SU-DHL-6 (cell line): ENCODE results near the gene NPTXR.

Experiments used
- H2AFZ ChIP-seq: fragments of 200-600 bp; sonication (generic); 2 replicates; pipeline ENCODE4 v1.6.1; 2014; ENCODE audit warnings: low read depth, mild to moderate bottlenecking, moderate library complexity, mixed read lengths, antibody characterized with exemption, low read length; ENCODE audit not compliant: severe bottlenecking
- H3F3A ChIP-seq: fragments of 200-600 bp; shearing (Covaris generic); 2 replicates; pipeline ENCODE4 v1.6.0; 2016; ENCODE audit warnings: antibody characterized with exemption, mild to moderate bottlenecking; ENCODE audit not compliant: insufficient read depth
- H3K27ac ChIP-seq: fragments of 200-600 bp; sonication (generic); 2 replicates; pipeline ENCODE4 v1.5.1; 2016; ENCODE audit warnings: low read depth, mild to moderate bottlenecking, low read length, moderate library complexity, mixed read lengths
- H3K27me3 ChIP-seq: fragments of 200-600 bp; sonication (generic), shearing (Covaris generic); 2 replicates; pipeline ENCODE4 v1.6.0; 2014; ENCODE audit warnings: mild to moderate bottlenecking, low read length
- H3K36me3 ChIP-seq: fragments of 200-600 bp; sonication (generic); 2 replicates; pipeline ENCODE4 v1.6.1; 2014; ENCODE audit warnings: mild to moderate bottlenecking, low read length, mixed read lengths
- H3K4me2 ChIP-seq: fragments of 300-600, 200-600 bp; shearing (Covaris generic), sonication (generic); 2 replicates; pipeline ENCODE4 v1.6.0; 2014; ENCODE audit warnings: low read length, low read depth, mild to moderate bottlenecking; ENCODE audit not compliant: poor library complexity, severe bottlenecking
- H3K4me3 ChIP-seq: fragments of 200-600 bp; sonication (generic); 2 replicates; pipeline ENCODE4 v1.5.1; 2014; ENCODE audit warnings: antibody characterized with exemption, low read length, mild to moderate bottlenecking, mixed read lengths; ENCODE audit not compliant: insufficient read depth, poor library complexity, severe bottlenecking
- H3K79me2 ChIP-seq: fragments of 200-600 bp; sonication (generic); 2 replicates; pipeline ENCODE4 v1.6.1; 2014; ENCODE audit warnings: mild to moderate bottlenecking, low read length, moderate library complexity; ENCODE audit not compliant: insufficient read depth
- H3K9ac ChIP-seq: fragments of 200-600 bp; sonication (generic); 2 replicates; pipeline ENCODE4 v1.7.0; 2014; ENCODE audit warnings: mild to moderate bottlenecking, low read length
- H3K9me2 ChIP-seq: fragments of 200-600 bp; sonication (generic); replicated peaks from 2 replicates; pipeline ENCODE4 v1.6.1; 2014; ENCODE audit warnings: low read length; ENCODE audit not compliant: insufficient read depth
- H3K9me3 ChIP-seq: fragments of 200-600 bp; sonication (generic); 2 replicates; pipeline ENCODE4 v1.6.1; 2014; ENCODE audit warnings: low read length, mixed read lengths; ENCODE audit not compliant: insufficient read depth
- H4K20me1 ChIP-seq: fragments of 200-600 bp; sonication (generic); 2 replicates; pipeline ENCODE4 v1.6.1; 2014; ENCODE audit warnings: low read depth, mild to moderate bottlenecking, antibody characterized with exemption, low read length, moderate library complexity, mixed read lengths
- CTCF ChIP-seq: fragments of 200-600 bp; sonication (generic); IDR thresholded peaks from one replicate; pipeline ENCODE4 v1.5.1; 2017; ENCODE audit warnings: antibody characterized with exemption, mild to moderate bottlenecking, low read length, moderate library complexity; ENCODE audit not compliant: insufficient read depth, poor library complexity, severe bottlenecking
- EZH2phosphoT487 ChIP-seq: fragments of 200-600 bp; sonication (generic), shearing (Covaris generic); conservative IDR thresholded peaks from 2 replicates; pipeline ENCODE4 v1.6.1; 2018; ENCODE audit warnings: mild to moderate bottlenecking, antibody characterized with exemption, low read length, moderate library complexity, mixed read lengths

Gene NPTXR

GRCh38 chr22:38784035-38784434, 59.8 kb downstream of the NPTXR start:
- Histone ChIP-seq H3K4me3 (no peak overlapping the region), H3K27ac (no peak overlapping the region), H3K9ac (no peak overlapping the region), H3K9me2 (no peaks in the 10 kb centered on the region), H3K4me2 (no peak overlapping the region), H4K20me1 (no peaks in the 10 kb centered on the region), H2AFZ (no peak overlapping the region), H3K79me2 (no peaks in the 10 kb centered on the region), H3F3A (no peaks in the 10 kb centered on the region), H3K36me3 (no peaks in the 10 kb centered on the region), H3K9me3 (no peaks in the 10 kb centered on the region), H3K27me3 (no peaks in the 10 kb centered on the region)
- TF ChIP-seq EZH2phosphoT487 (no peak), CTCF (no peak)

- no peak for TF ChIP-seq EZH2phosphoT487
- TF ChIP-seq CTCF = no peak
- Histone ChIP-seq H4K20me1 (no peaks in the 10 kb centered on the region), H3K27me3 (no peaks in the 10 kb centered on the region), H3K27ac (no peak overlapping the region), H3K9me3 (no peaks in the 10 kb centered on the region), H3K9ac (no peak overlapping the region), H3F3A (no peaks in the 10 kb centered on the region), H3K9me2 (no peaks in the 10 kb centered on the region), H3K79me2 (no peaks in the 10 kb centered on the region), H2AFZ (no peak overlapping the region), H3K4me2 (no peak overlapping the region), H3K36me3 (no peaks in the 10 kb centered on the region), H3K4me3 (no peak overlapping the region)
These were observed 60.7 kb downstream of the NPTXR start for GRCh38 chr22:38783095-38783615.

GRCh38 chr22:38782402-38783094, 61.3 kb downstream of the NPTXR start:
- H3K27ac ChIP-seq = no peak overlapping the region
- no peaks in the 10 kb centered on the region for H3K79me2 ChIP-seq
- no peaks in the 10 kb centered on the region for H3K36me3 ChIP-seq
- no peaks in the 10 kb centered on the region for H3K27me3 ChIP-seq
- no peak overlapping the region for H3K4me2 ChIP-seq
- TF ChIP-seq CTCF = no peak
- TF ChIP-seq EZH2phosphoT487 = no peak
- H3K9me3 ChIP-seq = no peaks in the 10 kb centered on the region
- H2AFZ ChIP-seq = no peak overlapping the region
- no peaks in the 10 kb centered on the region for H4K20me1 ChIP-seq
- no peaks in the 10 kb centered on the region for H3F3A ChIP-seq
- no peak overlapping the region for H3K9ac ChIP-seq
- H3K9me2 ChIP-seq = no peaks in the 10 kb centered on the region
- no peak overlapping the region for H3K4me3 ChIP-seq
